HG02588 (cell line): ENCODE data around the gene MED8.

ENCODE experiments used
- ATAC-seq: cut with Tn5 transposase; IDR thresholded peaks from one replicate; pipeline ENCODE4 v1.9.1; 2021; ENCODE audit warnings: mild to moderate bottlenecking, moderate library complexity; ENCODE audit not compliant: unreplicated experiment

MED8 gene

GRCh38 chr1:43339584-43340232 lies 49.9 kb downstream of the MED8 start:
- ATAC-seq: no peak

- ATAC-seq: no peak
These were observed 51.6 kb downstream of the MED8 start for GRCh38 chr1:43338001-43338400.

GRCh38 chr1:43337588-43337987 lies 52.0 kb downstream of the MED8 start, which contains the start of gene MPL:
MPL (plus strand) TSS chr1:43337818; CDS start chr1:43337849, 31 bp downstream.
- ATAC-seq: no peak

DNA sequence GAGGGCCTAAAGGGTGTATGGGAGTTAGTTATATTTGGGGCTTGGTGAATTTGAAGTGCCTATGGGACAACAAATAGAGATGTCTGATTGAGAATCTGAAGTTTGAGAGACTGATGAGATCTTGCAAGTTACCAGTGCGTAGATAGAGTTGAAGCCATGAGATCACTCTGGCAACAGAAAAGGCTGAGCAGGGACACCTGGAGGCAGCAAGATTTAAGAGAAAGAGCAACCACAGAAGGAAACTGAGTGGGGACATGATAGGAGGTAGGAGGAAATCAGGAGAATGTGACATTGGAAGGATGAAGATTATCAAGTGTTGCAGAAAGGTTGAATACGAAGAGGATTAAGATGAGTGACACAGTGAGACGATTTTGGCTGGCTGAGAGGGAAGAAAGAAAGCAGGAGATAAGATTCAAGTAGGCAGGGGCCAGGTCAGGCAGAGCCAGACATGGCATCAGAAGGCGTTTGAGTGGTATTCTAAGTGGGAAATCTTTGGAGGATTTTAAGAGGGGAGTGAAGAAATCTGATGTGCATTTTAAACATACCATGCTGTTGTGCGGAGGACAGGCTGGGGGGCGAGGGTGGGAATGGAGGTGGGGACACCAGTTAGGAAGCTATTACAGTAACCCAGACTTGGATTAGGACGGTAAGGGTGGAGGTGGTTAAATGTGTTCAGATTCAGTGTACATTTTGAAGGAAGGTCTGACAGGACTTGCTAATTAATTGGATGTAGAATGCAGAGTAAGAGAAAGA lies 55.0 kb downstream of the MED8 start:
- ATAC-seq: no peak
